ENCODE measurements around the gene SERPINI1.

The SERPINI1 gene

DNA sequence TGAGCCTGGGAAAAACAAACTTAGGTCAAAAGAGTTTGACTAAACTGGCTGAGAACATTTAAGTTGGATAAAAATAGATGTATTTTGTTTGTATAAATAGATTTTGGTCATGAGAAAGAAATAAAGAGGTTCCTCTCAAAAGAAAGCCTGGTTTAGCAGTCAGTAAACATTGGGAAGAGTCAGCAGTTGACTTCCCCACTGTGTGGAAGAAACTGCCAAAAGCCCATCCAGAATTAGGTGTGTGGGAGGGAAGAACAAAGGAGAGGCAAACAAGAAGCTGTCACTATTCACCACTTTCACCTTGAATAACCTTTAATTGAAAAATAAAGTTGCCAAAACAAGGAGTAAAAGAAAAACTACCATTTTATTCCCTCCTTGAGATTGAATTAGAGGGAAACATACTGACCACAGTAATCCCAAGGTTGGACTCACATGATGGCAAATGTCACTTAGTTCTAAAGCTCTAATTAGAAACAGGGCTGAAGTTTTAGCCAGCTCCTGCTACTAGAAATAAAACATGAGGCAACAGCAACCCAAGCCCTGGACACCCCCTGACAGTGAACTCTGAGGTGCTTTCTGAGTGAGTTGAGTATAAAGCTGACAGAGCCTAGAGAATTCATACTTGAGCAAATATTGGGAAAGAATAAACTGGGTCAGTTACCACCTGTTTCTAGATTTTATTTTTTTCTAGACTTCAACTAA is 139.3 kb downstream of the SERPINI1 start:
- DNase-seq (ENCODE audit: low read depth): no peak
- H3K4me3 ChIP-seq (ENCODE audit: low read length): no peak overlapping the region
- TF ChIP-seq, protein P1, sequence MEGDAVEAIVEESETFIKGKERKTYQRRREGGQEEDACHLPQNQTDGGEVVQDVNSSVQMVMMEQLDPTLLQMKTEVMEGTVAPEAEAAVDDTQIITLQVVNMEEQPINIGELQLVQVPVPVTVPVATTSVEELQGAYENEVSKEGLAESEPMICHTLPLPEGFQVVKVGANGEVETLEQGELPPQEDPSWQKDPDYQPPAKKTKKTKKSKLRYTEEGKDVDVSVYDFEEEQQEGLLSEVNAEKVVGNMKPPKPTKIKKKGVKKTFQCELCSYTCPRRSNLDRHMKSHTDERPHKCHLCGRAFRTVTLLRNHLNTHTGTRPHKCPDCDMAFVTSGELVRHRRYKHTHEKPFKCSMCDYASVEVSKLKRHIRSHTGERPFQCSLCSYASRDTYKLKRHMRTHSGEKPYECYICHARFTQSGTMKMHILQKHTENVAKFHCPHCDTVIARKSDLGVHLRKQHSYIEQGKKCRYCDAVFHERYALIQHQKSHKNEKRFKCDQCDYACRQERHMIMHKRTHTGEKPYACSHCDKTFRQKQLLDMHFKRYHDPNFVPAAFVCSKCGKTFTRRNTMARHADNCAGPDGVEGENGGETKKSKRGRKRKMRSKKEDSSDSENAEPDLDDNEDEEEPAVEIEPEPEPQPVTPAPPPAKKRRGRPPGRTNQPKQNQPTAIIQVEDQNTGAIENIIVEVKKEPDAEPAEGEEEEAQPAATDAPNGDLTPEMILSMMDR (conservative IDR thresholded peaks at IDR 0.05; ENCODE audit: low read depth, low read length): no peak
